Transverse colon (tissue), 3 donors: ENCODE measurements around the gene HPSE2.

ENCODE experiments used
- EP300 ChIP-seq: sonication (generic); formaldehyde crosslinking; IDR thresholded peaks from one replicate; pipeline ENCODE4 v1.6.1; 2017; ENCODE audit warnings: antibody characterized with exemption, low read depth
- POLR2A ChIP-seq: fragments of 450-650 bp; IDR thresholded peaks from one replicate; pipeline ENCODE4 v1.6.1; 2016; ENCODE audit warnings: antibody characterized with exemption, mild to moderate bottlenecking, moderate library complexity
- TF ChIP-seq, protein P1 (sequence below), 5 experiments: fragments of 200-600 bp in 3 of 5; fragments of 450-650 bp in 2 of 5; sonication (generic) in 3 of 5; IDR thresholded peaks; 1 replicate in 2 of 5; 2 replicates in 3 of 5; pipeline ENCODE4 v1.5.1; 2016 to 2017; ENCODE audit warnings: antibody characterized with exemption in 5 of 5, inconsistent platforms in 3 of 5, mild to moderate bottlenecking in 2 of 5, moderate library complexity in 1 of 5

GRCh38 chr10:98919899-98920298 lies 315.8 kb downstream of the HPSE2 start:
- TF ChIP-seq, protein P1, sequence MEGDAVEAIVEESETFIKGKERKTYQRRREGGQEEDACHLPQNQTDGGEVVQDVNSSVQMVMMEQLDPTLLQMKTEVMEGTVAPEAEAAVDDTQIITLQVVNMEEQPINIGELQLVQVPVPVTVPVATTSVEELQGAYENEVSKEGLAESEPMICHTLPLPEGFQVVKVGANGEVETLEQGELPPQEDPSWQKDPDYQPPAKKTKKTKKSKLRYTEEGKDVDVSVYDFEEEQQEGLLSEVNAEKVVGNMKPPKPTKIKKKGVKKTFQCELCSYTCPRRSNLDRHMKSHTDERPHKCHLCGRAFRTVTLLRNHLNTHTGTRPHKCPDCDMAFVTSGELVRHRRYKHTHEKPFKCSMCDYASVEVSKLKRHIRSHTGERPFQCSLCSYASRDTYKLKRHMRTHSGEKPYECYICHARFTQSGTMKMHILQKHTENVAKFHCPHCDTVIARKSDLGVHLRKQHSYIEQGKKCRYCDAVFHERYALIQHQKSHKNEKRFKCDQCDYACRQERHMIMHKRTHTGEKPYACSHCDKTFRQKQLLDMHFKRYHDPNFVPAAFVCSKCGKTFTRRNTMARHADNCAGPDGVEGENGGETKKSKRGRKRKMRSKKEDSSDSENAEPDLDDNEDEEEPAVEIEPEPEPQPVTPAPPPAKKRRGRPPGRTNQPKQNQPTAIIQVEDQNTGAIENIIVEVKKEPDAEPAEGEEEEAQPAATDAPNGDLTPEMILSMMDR (IDR thresholded peaks at IDR 0.05), result no peak
- TF ChIP-seq POLR2A, result no peak
- no peak for TF ChIP-seq EP300
